ENCODE measurements around the gene COL25A1.
"Not testable (repeated sequence)": the region's sequence is repeated elsewhere in the genome, so short reads cannot be mapped to it uniquely, and the experiment has no call there.

COL25A1 gene

DNA sequence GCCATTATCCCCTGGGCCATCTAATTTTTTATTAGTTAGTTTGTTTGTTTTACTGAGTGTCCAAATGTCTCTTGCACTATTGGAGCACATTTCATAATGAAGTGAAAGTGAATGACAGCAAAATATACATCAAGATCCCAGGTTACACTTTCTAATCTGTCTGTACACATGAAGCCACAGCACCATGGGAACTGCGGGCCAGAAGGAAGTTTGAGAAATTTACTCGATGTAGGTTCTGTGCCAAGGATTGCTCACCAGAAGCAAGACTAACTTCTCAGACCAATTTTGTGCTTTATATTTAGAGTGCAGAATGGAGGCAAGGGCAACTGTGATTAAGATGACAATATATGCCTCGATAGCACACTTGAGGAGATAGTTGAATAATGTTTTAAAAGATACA is 258.0 kb downstream of the COL25A1 start:
- Mint-ChIP-seq H3K9me3 (no peaks in the 10 kb centered on the region), H3K36me3 (no peaks in the 10 kb centered on the region), H3K27ac (no peak overlapping the region), H3K4me1 (no peaks in the 10 kb centered on the region), H3K27me3 (no peaks in the 10 kb centered on the region), H3K4me3 (no peak overlapping the region)
- ATAC-seq (replicated peaks) (no peak), DNase-seq (no peak)

GRCh38 chr4:109043286-109043685 is 259.2 kb downstream of the COL25A1 start:
- no peaks in the 10 kb centered on the region for H3K4me1 Mint-ChIP-seq

DNA sequence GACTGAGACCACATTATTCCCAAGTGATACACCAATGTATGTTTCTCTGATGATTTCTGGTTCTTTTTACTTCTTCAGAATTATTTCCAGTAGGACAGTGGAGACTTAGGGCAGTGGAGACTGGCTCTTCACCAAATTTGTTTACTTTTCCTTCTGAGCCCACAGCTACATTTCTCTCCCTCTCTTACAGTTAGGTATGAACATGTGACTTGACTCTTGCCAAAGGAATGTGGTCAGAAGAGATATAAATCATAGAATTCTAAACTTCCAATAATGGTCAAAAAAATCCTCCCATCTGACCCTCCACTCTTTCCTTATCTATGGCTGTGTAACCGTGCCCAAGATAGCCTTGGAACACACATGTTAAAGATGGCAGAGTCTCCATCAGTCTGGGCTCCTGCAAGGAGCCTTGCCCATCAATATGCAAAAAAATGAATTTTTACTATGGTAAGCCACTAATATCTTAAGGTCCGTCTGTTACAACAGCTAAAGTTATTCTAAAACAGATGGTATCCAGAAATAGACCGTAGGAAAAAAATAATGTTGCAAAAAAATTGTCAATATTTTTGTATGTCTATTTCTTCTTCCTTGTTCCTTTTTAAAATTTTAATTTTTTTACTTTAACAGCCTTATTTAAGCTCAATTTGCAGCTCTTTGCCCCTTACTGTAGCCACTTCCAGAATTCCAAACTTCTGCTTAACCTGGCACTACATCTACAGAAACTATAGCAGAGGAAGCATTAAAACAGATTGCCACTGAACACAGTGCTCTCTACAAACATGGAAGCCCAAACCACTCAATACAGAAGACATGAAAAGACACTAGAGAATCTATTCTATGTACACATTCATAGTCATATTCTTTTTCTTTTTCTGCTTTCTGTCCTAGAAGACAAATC is 260.7 kb downstream of the COL25A1 start:
- no peak overlapping the region for H3K4me3 Mint-ChIP-seq
- DNase-seq (no peak), ATAC-seq (replicated peaks) (no peak)
- no peaks in the 10 kb centered on the region for H3K27me3 Mint-ChIP-seq
- H3K4me1 Mint-ChIP-seq: no peaks in the 10 kb centered on the region
- no peak overlapping the region for H3K27ac Mint-ChIP-seq
- H3K36me3 Mint-ChIP-seq: no peaks in the 10 kb centered on the region
- peaks cover 0 to 2% of the 10 kb centered on the region in 2 donors for H3K9me3 Mint-ChIP-seq

More at GRCh38 chr4:109043286-109043685, 259.2 kb downstream of the COL25A1 start:
- no peak for ATAC-seq (replicated peaks)
- Mint-ChIP-seq H3K27me3 (no peaks in the 10 kb centered on the region), H3K4me3 (no peak overlapping the region), H3K9me3 (peaks cover 0 to 2% of the 10 kb centered on the region in 2 donors), H3K27ac (no peak overlapping the region), H3K36me3 (no peaks in the 10 kb centered on the region)
- DNase-seq: no peak

DNA sequence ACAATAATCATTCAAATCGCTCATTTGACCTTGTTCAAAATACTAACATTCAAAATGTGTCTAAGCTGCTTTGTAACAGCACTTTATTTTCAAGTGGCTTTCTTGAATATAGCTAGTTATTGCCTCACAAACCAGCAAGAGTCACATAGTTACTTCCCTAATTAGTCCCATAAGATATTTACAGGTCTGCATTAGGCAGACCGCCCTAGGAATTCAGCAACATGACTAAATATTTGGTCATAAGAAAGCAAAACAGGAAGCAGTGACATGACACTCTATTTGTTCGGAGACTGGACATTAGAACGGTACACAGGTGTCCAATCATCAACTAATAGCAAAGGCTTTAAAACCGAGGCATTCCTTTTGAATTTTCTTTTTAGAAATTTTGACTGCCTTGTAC is 262.0 kb downstream of the COL25A1 start:
- no peak for ATAC-seq (replicated peaks)
- Mint-ChIP-seq H3K9me3 (peaks cover 0 to 2% of the 10 kb centered on the region in 2 donors), H3K4me1 (no peaks in the 10 kb centered on the region), H3K36me3 (no peaks in the 10 kb centered on the region), H3K27me3 (no peaks in the 10 kb centered on the region), H3K27ac (no peak overlapping the region), H3K4me3 (no peak overlapping the region)
- no peak for DNase-seq

DNA sequence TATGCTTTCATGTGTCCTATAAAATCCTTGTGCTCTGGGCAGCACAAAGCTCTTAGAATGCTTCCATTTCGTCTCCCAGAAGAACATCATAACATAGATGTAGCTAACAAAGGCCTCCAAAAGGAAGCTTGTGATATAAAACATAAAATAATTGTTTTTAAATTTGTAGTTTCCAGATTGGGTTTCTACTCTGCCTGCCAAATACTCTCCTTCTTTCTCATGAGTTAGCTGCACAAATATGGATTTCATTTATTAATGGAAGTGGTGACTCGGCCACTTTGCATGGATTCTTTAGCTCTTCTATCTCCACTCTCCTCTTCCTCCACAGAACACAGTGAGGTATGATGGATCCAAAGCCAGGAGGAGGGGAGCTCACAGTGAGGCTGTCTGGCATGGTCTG is 265.4 kb downstream of the COL25A1 start:
- Mint-ChIP-seq H3K4me1 (no peaks in the 10 kb centered on the region), H3K27ac (no peak overlapping the region), H3K4me3 (no peak overlapping the region), H3K36me3 (no peaks in the 10 kb centered on the region), H3K27me3 (no peaks in the 10 kb centered on the region), H3K9me3 (peaks cover 0 to 2% of the 10 kb centered on the region in 2 donors)
- DNase-seq: no peak
- no peak for ATAC-seq (replicated peaks)

- Mint-ChIP-seq H3K9me3 (peaks cover under 1 to 2% of the 10 kb centered on the region in 2 donors), H3K4me1 (no peaks in the 10 kb centered on the region), H3K27ac (no peak overlapping the region), H3K36me3 (no peaks in the 10 kb centered on the region), H3K27me3 (no peaks in the 10 kb centered on the region), H3K4me3 (no peak overlapping the region)
- DNase-seq (no peak), ATAC-seq (replicated peaks) (no peak)
Observed at GRCh38 chr4:109033993-109034392, 268.5 kb downstream of the COL25A1 start.

- Mint-ChIP-seq H3K4me3 (no peak overlapping the region), H3K9me3 (peaks cover 0 to 4% of the 10 kb centered on the region in 2 donors), H3K4me1 (no peaks in the 10 kb centered on the region), H3K27ac (no peak overlapping the region), H3K27me3 (no peaks in the 10 kb centered on the region), H3K36me3 (no peaks in the 10 kb centered on the region)
- DNase-seq (no peak), ATAC-seq (replicated peaks) (no peak)
Observed at GRCh38 chr4:109032671-109033070, 269.8 kb downstream of the COL25A1 start.

- Mint-ChIP-seq H3K4me1 (no peaks in the 10 kb centered on the region), H3K4me3 (no peak overlapping the region), H3K9me3 (peaks cover 0 to 4% of the 10 kb centered on the region in 2 donors), H3K36me3 (no peaks in the 10 kb centered on the region), H3K27ac (no peak overlapping the region), H3K27me3 (no peaks in the 10 kb centered on the region)
- DNase-seq (no peak), ATAC-seq (replicated peaks) (no peak)
Observed at GRCh38 chr4:109029987-109030386, 272.5 kb downstream of the COL25A1 start.

DNA sequence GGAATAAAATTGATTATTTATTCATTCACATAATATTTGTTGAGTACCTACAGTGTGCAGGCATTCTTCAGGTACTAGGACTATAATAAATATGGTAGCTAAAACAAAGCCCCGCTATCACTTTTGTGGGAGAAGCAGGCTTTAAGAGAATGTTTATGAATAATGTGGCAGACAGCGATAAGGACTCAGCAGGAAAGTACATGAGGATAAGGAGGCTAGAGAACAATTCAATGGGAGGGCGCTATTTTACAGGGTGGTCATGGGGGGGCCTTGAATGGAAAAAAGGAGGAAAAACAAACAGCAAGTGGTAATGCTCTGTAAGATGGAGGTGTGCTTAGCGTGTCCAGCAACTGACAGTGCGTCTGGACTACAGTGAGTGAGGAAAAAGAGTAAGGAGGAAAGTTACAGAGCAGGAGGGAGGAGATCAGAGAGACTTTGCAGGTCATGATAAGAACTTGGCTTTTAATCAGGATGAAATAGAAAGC is 275.4 kb downstream of the COL25A1 start:
- no peak overlapping the region for H3K27ac Mint-ChIP-seq
- no peaks in the 10 kb centered on the region for H3K27me3 Mint-ChIP-seq
- peaks cover 4 to 8% of the 10 kb centered on the region in 2 donors for H3K9me3 Mint-ChIP-seq
- ATAC-seq (replicated peaks) (no peak), DNase-seq (no peak)
- no peaks in the 10 kb centered on the region for H3K4me1 Mint-ChIP-seq
- no peak overlapping the region for H3K4me3 Mint-ChIP-seq
- peaks cover 0 to under 1% of the 10 kb centered on the region in 2 donors for H3K36me3 Mint-ChIP-seq

- no peaks in the 10 kb centered on the region for H3K4me1 Mint-ChIP-seq
- H3K36me3 Mint-ChIP-seq: peaks cover 0 to 2% of the 10 kb centered on the region in 2 donors
- peaks cover 7 to 8% of the 10 kb centered on the region in 2 donors for H3K9me3 Mint-ChIP-seq
- no peak overlapping the region for H3K27ac Mint-ChIP-seq
- no peak for DNase-seq
- H3K4me3 Mint-ChIP-seq: no peak overlapping the region
- no peaks in the 10 kb centered on the region for H3K27me3 Mint-ChIP-seq
- no peak for ATAC-seq (replicated peaks)
Observed at GRCh38 chr4:109026588-109026987, 275.9 kb downstream of the COL25A1 start.

DNA sequence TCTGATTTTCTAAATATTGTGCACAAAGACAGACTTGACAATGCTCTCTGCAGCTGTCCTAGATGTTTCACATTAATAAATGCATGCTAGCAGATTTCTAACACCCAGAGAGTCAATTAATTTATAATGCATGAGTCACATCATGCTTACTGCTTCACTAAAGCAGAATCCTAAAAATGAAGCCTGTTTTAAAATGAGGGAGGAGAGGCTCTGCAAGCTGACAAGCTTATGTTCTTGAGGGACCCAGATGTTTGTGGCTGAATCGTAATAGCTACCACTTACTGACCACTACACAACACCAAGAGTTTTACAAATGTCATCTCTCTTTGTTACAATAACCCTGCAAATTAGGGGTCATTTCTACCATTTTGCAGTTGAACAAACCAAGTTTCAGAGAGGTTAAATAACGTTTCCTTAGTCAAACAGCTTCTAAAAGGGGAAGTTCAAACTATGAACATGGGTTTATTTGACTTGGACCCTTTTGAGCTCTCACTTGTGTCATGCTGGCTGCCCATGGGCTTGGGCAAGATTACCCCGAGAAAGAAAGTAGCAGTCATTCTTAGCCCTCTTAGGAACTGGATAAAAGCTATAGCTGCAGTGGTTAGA is 276.9 kb downstream of the COL25A1 start:
- no peaks in the 10 kb centered on the region for H3K27me3 Mint-ChIP-seq
- ATAC-seq (replicated peaks) (no peak), DNase-seq (no peak)
- H3K4me3 Mint-ChIP-seq: no peak overlapping the region
- H3K36me3 Mint-ChIP-seq: peaks cover 0 to 2% of the 10 kb centered on the region in 2 donors
- H3K9me3 Mint-ChIP-seq: peaks cover 12 to 14% of the 10 kb centered on the region in 2 donors
- H3K27ac Mint-ChIP-seq: no peak overlapping the region
- no peaks in the 10 kb centered on the region for H3K4me1 Mint-ChIP-seq

GRCh38 chr4:109022961-109023360 is 279.5 kb downstream of the COL25A1 start:
- DNase-seq: no peak
- Mint-ChIP-seq H3K27me3 (no peaks in the 10 kb centered on the region), H3K27ac (no peak overlapping the region), H3K4me1 (no peaks in the 10 kb centered on the region), H3K9me3 (peaks cover 10 to 12% of the 10 kb centered on the region in 2 donors), H3K36me3 (peaks cover 0 to 2% of the 10 kb centered on the region in 2 donors), H3K4me3 (no peak overlapping the region)
- ATAC-seq (replicated peaks): no peak

DNA sequence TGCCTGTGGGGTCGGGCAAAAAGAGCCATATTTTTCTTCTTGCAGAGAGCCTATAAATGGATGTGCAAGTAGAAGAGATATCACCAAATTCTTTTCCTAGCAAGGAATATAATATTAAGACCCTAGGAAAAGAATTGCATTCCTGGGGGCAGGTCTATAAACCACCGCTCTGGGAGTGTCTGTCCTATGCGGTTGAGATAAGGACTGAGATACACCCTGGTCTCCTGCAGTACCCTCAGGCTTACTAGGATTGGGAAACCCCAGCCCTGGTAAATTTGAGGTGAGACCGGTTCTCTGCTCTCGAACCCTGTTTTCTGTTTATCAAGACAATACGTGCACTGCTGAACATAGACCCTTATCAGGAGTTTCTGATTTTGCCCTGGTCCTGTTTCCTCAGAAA is 280.8 kb downstream of the COL25A1 start:
- not testable (repeated sequence) for H3K27me3 Mint-ChIP-seq; H3K27ac Mint-ChIP-seq; ATAC-seq (replicated peaks); H3K4me1 Mint-ChIP-seq; H3K4me3 Mint-ChIP-seq; DNase-seq; H3K36me3 Mint-ChIP-seq
- H3K9me3 Mint-ChIP-seq: peaks cover 10 to 12% of the 10 kb centered on the region in 2 donors

DNA sequence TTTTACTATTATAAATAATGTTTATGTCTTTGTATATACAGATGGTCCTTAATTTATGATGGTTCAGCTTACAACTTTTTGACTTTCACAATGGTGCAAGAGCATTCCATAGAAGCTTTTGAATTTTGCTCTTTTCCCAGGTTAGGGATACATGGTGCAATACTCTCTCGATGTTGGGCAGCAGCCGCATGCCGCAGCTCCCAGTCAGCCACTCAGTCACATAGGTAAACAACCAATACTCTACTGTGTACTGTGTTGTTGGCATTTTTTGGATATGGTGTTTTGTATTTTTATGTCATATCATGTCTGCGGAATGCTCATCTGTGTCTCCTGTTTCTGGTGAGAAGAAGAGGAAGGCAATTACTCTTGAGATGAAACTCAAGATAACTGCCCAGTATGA is 281.6 kb downstream of the COL25A1 start:
- H3K4me1 Mint-ChIP-seq: no peaks in the 10 kb centered on the region
- H3K36me3 Mint-ChIP-seq: peaks cover 0 to 2% of the 10 kb centered on the region in 2 donors
- no peak overlapping the region for H3K4me3 Mint-ChIP-seq
- ATAC-seq (replicated peaks) (no peak), DNase-seq (no peak)
- H3K27me3 Mint-ChIP-seq: no peaks in the 10 kb centered on the region
- H3K9me3 Mint-ChIP-seq: peaks cover 10 to 12% of the 10 kb centered on the region in 2 donors
- no peak overlapping the region for H3K27ac Mint-ChIP-seq

DNA sequence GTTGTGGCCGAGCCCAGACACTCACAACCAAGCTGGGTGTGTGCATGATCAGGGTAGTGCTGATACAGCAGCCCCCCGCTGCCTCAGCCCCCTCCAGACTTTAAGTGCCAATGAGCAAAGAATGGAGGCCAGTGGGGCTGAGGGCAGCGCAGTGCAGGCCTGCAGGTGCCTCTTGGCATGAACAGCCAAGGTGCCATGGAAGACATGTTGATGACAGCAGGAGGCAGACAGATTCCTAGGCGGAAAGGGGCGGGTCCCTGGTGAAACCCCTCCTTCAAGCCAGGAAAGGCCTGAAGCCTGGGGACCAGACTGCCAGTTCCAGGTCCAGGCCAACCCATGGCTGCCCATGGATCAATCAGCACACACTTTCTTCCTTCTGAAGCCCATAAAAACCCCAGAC is 286.3 kb downstream of the COL25A1 start:
- Mint-ChIP-seq H3K27me3 (no peaks in the 10 kb centered on the region), H3K4me1 (no peaks in the 10 kb centered on the region), H3K36me3 (no peaks in the 10 kb centered on the region), H3K4me3 (no peak overlapping the region), H3K27ac (no peak overlapping the region), H3K9me3 (peaks cover 4 to 5% of the 10 kb centered on the region in 2 donors)
- DNase-seq: no peak
- no peak for ATAC-seq (replicated peaks)
